ENCODE measurements around the gene DCAF15.

DCAF15 gene

DNA sequence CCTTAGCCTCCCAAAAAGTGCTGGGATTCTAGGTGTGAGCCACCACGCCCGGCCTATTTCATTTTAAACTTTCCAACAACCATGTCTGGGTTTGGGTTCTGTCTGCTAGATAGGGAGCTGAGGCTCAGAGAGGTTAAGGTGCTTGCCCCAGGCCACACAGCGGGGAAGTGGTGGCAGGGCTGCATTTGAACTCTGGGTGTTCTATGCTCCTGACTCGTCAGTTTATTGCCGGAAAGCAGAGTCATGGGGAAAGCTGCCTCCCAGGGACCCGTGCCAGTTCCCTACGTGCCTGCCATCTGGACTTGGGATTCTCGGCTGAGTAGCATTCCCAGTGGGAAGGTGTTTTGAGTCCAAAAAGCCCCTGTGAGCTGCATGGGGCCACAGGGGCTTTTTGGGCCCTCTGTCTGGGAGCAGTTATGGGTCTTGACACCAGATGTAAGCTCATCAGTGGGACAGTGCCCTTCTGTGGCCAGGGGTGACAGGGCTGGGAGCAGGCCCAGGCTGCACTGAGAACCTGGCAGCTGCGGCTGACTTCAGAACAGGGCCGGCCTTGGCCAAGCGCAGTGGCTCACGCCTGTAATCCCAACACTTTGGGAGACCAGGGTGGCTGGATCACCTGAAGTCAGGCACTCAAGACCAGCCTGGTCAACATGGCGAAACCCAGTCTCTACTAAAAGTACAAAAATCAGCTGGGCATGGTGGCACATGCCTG, 42.9 kb downstream of the DCAF15 start:
- DNase-seq (ENCODE audit: low read depth): peak; percentile 79

DNA sequence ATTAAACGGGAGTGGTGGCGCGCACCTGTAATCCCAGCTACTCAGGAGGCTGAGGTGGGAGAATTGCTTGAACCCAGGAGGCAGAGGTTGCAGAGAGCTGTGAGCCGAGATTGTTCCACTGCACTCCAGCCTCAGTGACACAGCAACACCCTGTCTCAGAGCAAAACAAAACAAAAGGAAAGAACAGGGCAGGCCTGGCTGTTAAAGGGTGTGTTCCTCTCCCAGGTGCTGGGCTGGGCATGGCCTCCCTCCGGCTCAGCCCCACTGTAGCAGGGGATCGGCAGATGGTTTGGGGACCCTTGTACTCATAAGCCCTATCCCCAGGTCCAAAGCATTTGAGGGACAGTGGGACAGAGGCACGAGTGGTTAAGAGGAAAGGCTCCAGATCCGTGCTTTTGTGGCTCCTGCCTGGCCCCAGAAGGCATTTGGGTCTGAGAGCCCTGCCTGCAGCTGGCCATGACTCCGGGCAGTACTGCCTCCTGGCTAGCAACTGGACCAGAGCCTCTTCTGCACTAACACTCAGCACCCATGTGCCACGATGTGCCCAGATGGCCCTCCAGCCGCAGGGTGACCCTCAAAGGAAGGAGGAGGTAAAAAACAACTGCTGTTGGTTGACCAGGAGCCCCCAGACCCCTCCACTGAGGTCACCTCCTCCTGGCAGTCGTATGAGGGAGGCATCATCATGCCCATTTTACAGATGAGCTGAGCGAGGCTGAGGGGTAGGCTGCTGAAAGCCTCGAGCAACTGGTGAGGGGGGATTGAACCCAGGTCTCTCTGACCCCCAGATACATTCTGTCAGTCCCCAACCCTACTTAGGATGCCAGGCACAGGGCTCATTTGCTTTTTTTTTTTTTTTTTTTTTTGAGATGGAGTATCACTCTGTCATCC, 43.8 kb downstream of the DCAF15 start:
- DNase-seq (ENCODE audit: low read depth): no peak
- TF ChIP-seq, protein P1, sequence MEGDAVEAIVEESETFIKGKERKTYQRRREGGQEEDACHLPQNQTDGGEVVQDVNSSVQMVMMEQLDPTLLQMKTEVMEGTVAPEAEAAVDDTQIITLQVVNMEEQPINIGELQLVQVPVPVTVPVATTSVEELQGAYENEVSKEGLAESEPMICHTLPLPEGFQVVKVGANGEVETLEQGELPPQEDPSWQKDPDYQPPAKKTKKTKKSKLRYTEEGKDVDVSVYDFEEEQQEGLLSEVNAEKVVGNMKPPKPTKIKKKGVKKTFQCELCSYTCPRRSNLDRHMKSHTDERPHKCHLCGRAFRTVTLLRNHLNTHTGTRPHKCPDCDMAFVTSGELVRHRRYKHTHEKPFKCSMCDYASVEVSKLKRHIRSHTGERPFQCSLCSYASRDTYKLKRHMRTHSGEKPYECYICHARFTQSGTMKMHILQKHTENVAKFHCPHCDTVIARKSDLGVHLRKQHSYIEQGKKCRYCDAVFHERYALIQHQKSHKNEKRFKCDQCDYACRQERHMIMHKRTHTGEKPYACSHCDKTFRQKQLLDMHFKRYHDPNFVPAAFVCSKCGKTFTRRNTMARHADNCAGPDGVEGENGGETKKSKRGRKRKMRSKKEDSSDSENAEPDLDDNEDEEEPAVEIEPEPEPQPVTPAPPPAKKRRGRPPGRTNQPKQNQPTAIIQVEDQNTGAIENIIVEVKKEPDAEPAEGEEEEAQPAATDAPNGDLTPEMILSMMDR (conservative IDR thresholded peaks at IDR 0.05; ENCODE audit: low read length): no peak

More for the DNA sequence above, 42.9 kb downstream of the DCAF15 start:
- H3K4me3 ChIP-seq (ENCODE audit: low read length): no peak overlapping the region
- TF ChIP-seq, protein P1 (conservative IDR thresholded peaks at IDR 0.05; ENCODE audit: low read length): no peak

DNA sequence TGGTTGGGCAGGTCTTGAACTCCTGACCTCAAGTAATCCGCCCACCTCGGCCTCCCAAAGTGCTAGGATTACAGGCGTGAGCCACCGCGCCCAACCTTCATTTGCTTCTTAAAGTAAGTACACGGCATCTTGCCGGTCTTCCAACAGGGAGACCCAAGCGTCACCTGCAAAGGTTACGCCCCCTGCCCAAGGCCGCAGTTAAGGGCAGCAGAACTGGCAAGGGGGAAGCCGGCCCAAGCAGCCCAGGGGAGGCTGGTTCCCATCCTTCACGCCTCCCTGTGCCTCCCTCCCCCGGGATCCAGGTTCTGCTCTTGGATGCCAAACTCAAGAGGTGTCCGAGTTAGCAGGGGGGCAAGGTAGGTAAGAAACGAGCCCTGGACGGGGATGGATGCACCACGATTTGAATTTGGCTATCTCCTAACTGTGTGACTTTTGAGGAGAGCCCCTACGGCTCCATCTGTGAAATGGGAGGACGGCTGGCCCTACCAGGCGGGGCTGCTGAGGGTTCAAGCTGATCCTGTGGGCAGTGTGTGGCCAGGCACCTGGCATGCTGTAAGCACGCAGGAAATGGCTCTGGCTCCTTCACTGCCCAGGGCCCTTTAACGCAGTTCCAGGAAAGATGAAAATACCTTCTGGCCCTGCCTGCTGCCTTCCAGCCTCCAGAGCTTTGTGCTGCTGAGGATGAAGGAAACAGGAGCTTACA, 44.8 kb downstream of the DCAF15 start:
- DNase-seq (ENCODE audit: low read depth): no peak
- TF ChIP-seq, protein P1 (conservative IDR thresholded peaks at IDR 0.05; ENCODE audit: low read length): no peak
- H3K4me3 ChIP-seq (ENCODE audit: low read length): no peak overlapping the region

More for the DNA sequence above, 43.8 kb downstream of the DCAF15 start:
- no peak overlapping the region for H3K4me3 ChIP-seq (ENCODE audit: low read length)

DNA sequence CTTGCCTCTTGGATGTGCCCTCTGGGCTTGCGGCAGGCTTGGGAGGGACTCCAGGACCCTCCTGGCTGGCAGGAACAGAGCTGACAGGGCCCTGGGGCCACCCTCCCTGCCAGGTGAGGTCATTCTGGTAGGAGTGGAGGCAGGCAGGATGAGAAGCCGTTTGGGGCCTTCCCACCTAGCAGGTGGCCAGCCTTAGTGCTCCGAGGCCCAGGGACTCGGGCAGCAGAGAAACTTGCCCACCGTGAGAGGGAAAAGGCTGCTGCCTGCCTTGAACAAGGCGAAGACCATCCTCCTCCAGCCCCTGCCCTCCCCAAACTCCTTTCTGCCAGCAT, 45.3 kb downstream of the DCAF15 start:
- H3K4me3 ChIP-seq (ENCODE audit: low read length): no peak overlapping the region
- TF ChIP-seq, protein P1 (conservative IDR thresholded peaks at IDR 0.05; ENCODE audit: low read length): no peak
- no peak for DNase-seq (ENCODE audit: low read depth)

DNA sequence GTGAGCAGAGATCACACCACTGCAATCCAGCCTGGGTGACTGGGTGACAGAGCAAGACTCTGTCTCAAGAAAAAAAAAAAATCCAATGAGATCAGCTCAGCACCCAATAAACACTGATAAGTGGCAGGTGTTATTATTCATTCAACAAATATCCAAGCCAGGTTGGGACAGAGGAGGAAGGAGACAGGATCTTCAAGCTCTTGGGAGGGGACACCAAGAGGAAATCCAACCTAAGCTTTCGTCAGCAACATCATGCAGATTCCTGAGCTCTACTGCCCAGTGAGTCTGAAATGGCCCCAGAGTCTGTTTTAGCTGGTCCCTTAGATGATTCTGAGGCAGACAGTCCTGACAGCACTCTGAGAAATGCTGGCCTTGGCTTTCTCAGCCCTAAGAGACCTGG, 46.1 kb downstream of the DCAF15 start:
- DNase-seq (ENCODE audit: low read depth): no peak
- TF ChIP-seq, protein P1 (conservative IDR thresholded peaks at IDR 0.05; ENCODE audit: low read length): no peak
- no peak overlapping the region for H3K4me3 ChIP-seq (ENCODE audit: low read length)

DNA sequence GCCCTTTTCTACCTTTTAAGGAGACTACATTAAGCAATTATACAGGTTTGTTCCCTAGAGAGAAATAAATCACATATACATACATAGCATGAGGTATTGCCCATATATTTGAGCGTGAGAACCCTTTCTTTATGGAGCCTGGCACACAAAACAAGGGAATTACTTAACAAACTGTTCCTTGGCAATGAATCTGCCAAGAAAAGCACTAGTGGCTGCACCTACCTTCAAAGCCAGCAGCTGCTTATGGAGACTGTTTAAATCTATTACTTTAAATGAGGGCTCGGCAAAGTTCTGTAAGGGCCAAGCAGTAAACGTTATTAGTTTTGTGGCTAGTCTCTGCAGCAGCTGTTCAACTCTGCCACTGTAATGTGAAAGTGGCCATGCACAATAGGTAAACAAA, 46.8 kb downstream of the DCAF15 start:
- TF ChIP-seq, protein P1 (conservative IDR thresholded peaks at IDR 0.05; ENCODE audit: low read length): no peak

More for the DNA sequence above, 46.8 kb downstream of the DCAF15 start:
- no peak for DNase-seq (ENCODE audit: low read depth)
- no peak overlapping the region for H3K4me3 ChIP-seq (ENCODE audit: low read length)
